Liver (tissue), 9 donors: ENCODE data around the gene NCKAP5L. TPM values are rescaled to one million over a fixed set of nuclear protein-coding genes. Genes with fewer than 3 reads are reported as not detected.

Source experiments
- DNase-seq: peaks from one replicate; pipeline ENCODE4 v3.0.0-alpha.2; 2017; ENCODE audit warnings: low spot score
- H3K27ac ChIP-seq, 2 donors: one replicate each; pipeline ENCODE4 v1.7.0; 2013; ENCODE audit warnings: inconsistent platforms in 2 of 2, low read length in 2 of 2, control low read depth in 1 of 2, low read depth in 1 of 2, mild to moderate bottlenecking in 1 of 2
- H3K27me3 ChIP-seq, 4 donors: one replicate each; pipeline versions ENCODE4 v1.6.1 to v1.7.0; 2013; ENCODE audit warnings: low read length in 3 of 4, inconsistent platforms in 1 of 4, mild to moderate bottlenecking in 1 of 4, moderate library complexity in 1 of 4; ENCODE audit not compliant: control insufficient read depth in 4 of 4, insufficient read depth in 4 of 4
- H3K36me3 ChIP-seq, 4 donors: one replicate each; pipeline versions ENCODE4 v1.6.1 to v1.7.0; 2013; ENCODE audit warnings: low read length in 3 of 4, mild to moderate bottlenecking in 3 of 4, low read depth in 1 of 4, moderate library complexity in 1 of 4; ENCODE audit not compliant: control insufficient read depth in 4 of 4, insufficient read depth in 3 of 4
- H3K4me1 ChIP-seq, 4 donors: one replicate each; pipeline versions ENCODE4 v1.6.1 to v1.7.0; 2013; ENCODE audit warnings: low read length in 3 of 4, mild to moderate bottlenecking in 3 of 4, moderate library complexity in 1 of 4; ENCODE audit not compliant: control insufficient read depth in 4 of 4, insufficient read depth in 4 of 4
- H3K4me3 ChIP-seq, 3 donors: one replicate each; pipeline versions ENCODE4 v1.6.1 to v1.7.0; 2013; ENCODE audit warnings: low read length in 3 of 3, control low read depth in 1 of 3, low read depth in 1 of 3, mild to moderate bottlenecking in 1 of 3
- H3K9ac ChIP-seq, 2 donors: one replicate each; pipeline ENCODE4 v1.7.0; 2013; ENCODE audit warnings: low read length in 2 of 2, mild to moderate bottlenecking in 2 of 2, moderate library complexity in 2 of 2, control low read depth in 1 of 2, low read depth in 1 of 2
- H3K9me3 ChIP-seq, 4 donors: one replicate each; pipeline versions ENCODE4 v1.6.1 to v1.7.0; 2013; ENCODE audit warnings: low read length in 3 of 4; ENCODE audit not compliant: control insufficient read depth in 4 of 4
- ATF3 ChIP-seq: IDR thresholded peaks from 2 replicates; pipeline ENCODE4 v1.6.1; 2016; ENCODE audit warnings: antibody characterized with exemption
- CTCF ChIP-seq: fragments of 150-350 bp; IDR thresholded peaks from 2 replicates; pipeline ENCODE4 v1.5.1; 2017; ENCODE audit warnings: improper control_type of control experiment, low read depth, low read length; ENCODE audit not compliant: missing input control
- EGR1 ChIP-seq, 2 donors: IDR thresholded peaks; 2 replicates each; pipeline ENCODE4 v1.6.1; 2016 to 2018; ENCODE audit warnings: antibody characterized with exemption in 2 of 2, low read depth in 2 of 2
- FOXA1 ChIP-seq: IDR thresholded peaks from 2 replicates; pipeline ENCODE4 v1.6.1; 2016; ENCODE audit warnings: antibody characterized with exemption
- FOXA2 ChIP-seq: IDR thresholded peaks from 2 replicates; pipeline ENCODE4 v1.6.1; 2016; ENCODE audit warnings: antibody characterized with exemption
- GABPA ChIP-seq, 2 donors: IDR thresholded peaks in 1 of 2; conservative IDR thresholded peaks in 1 of 2; 2 replicates each; pipeline ENCODE4 v1.6.1; 2016; ENCODE audit warnings: antibody characterized with exemption in 2 of 2, mild to moderate bottlenecking in 1 of 2, moderate library complexity in 1 of 2
- HNF4A ChIP-seq, 2 donors: conservative IDR thresholded peaks; 2 replicates each; pipeline ENCODE4 v1.6.1; 2016; ENCODE audit warnings: antibody characterized with exemption in 2 of 2, mild to moderate bottlenecking in 2 of 2
- HNF4G ChIP-seq: IDR thresholded peaks from 2 replicates; pipeline ENCODE4 v1.6.1; 2016; ENCODE audit warnings: antibody characterized with exemption
- JUND ChIP-seq, 2 donors: IDR thresholded peaks; 2 replicates each; pipeline ENCODE4 v1.6.1; 2016; ENCODE audit warnings: antibody characterized with exemption in 2 of 2
- MAX ChIP-seq: IDR thresholded peaks from 2 replicates; pipeline ENCODE4 v1.6.1; 2016; ENCODE audit warnings: antibody characterized with exemption
- NR2F2 ChIP-seq: IDR thresholded peaks from 2 replicates; pipeline ENCODE4 v1.6.1; 2016; ENCODE audit warnings: antibody characterized with exemption
- RAD21 ChIP-seq, 2 donors: IDR thresholded peaks; 2 replicates each; pipeline ENCODE4 v1.6.1; 2016; ENCODE audit warnings: antibody characterized with exemption in 2 of 2, mild to moderate bottlenecking in 2 of 2
- REST ChIP-seq: IDR thresholded peaks from 2 replicates; pipeline ENCODE4 v1.6.1; 2016; ENCODE audit warnings: antibody characterized with exemption, mild to moderate bottlenecking
- RXRA ChIP-seq, 2 donors: IDR thresholded peaks; 2 replicates each; pipeline ENCODE4 v1.6.1; 2017 to 2018; ENCODE audit warnings: antibody characterized with exemption in 2 of 2, mild to moderate bottlenecking in 1 of 2
- SP1 ChIP-seq: IDR thresholded peaks from 2 replicates; pipeline ENCODE4 v1.6.1; 2018; ENCODE audit warnings: antibody characterized with exemption, mild to moderate bottlenecking
- TAF1 ChIP-seq: conservative IDR thresholded peaks from 2 replicates; pipeline ENCODE4 v1.6.1; 2016; ENCODE audit warnings: antibody characterized with exemption, mild to moderate bottlenecking
- YY1 ChIP-seq: IDR thresholded peaks from 2 replicates; pipeline ENCODE4 v1.6.1; 2016; ENCODE audit warnings: antibody characterized with exemption, mild to moderate bottlenecking
- ZBTB33 ChIP-seq: IDR thresholded peaks from 2 replicates; pipeline ENCODE4 v1.6.1; 2016; ENCODE audit warnings: antibody characterized with exemption
- WGBS: extraction: QIAGEN DNeasy Blood & Tissue Kit; methylation state at CpG from one replicate; pipeline ENCODE4 v1.1.7; 2013; 5-methylcytosine and 5-hydroxymethylcytosine counted together
- polyA plus RNA-seq, 2 donors: library from polyadenylated mRNA; stranded (reverse) in 1 of 2; unstranded in 1 of 2; fragments of 200-250 nt in 1 of 2; fragments of >200 nt in 1 of 2; fragmentation: Nextera tagmentation in 1 of 2; extraction: Ambion mirVana in 1 of 2; gene quantifications; one replicate each; pipeline versions ENCODE4 v1.2.1 to v1.2.3, GENCODE V29; 2013 to 2015
- total RNA-seq, 2 donors: library from RNA; depleted of rRNA; stranded (reverse); fragments of >200 nt; gene quantifications; one replicate each; pipeline ENCODE4 v1.2.3, GENCODE V29; 2014
- donor health status: healthy.
- donor health status: healthy.
- donor health status: healthy.
- donor health status: healthy.
- donor health status: healthy.

Gene NCKAP5L
- total and polyA plus RNA-seq, 4 donors: 2.9 to 6.8 (median 4.2) TPM

- no peak overlapping the region for H3K9ac ChIP-seq
- H3K27ac ChIP-seq: no peak overlapping the region
- peaks cover 0 to 2% (median under 1%) of the 10 kb centered on the region in 4 donors for H3K4me1 ChIP-seq
- no peaks in the 10 kb centered on the region for H3K27me3 ChIP-seq
- H3K9me3 ChIP-seq: no peaks in the 10 kb centered on the region
- 93% methylated on average over 12 of the region's 12 CpGs for WGBS
- peaks cover 6 to 25% (median 10%) of the 10 kb centered on the region in 4 donors for H3K36me3 ChIP-seq
- no peak overlapping the region for H3K4me3 ChIP-seq
- no peak for TF ChIP-seq FOXA1
- no peak for TF ChIP-seq RXRA (IDR thresholded peaks at IDR 0.05)
- TF ChIP-seq CTCF: no peak
- no peak for DNase-seq
Observed at GRCh38 chr12:49803693-49804450, 24.3 kb downstream of the NCKAP5L start.

- Histone ChIP-seq H3K27me3 (no peaks in the 10 kb centered on the region), H3K9me3 (no peaks in the 10 kb centered on the region), H3K27ac (no peak overlapping the region), H3K36me3 (peaks cover 8 to 40% (median 12%) of the 10 kb centered on the region in 4 donors), H3K4me1 (peaks cover 0 to 2% (median under 1%) of the 10 kb centered on the region in 4 donors), H3K9ac (no peak overlapping the region), H3K4me3 (no peak overlapping the region)
- TF ChIP-seq HNF4A (conservative IDR thresholded peaks at IDR 0.05) (no peak), YY1 (no peak), RAD21 (IDR thresholded peaks at IDR 0.05) (no peak), ZBTB33 (no peak), SP1 (no peak), JUND (IDR thresholded peaks at IDR 0.05) (no peak), HNF4G (no peak), RXRA (IDR thresholded peaks at IDR 0.05) (no peak), FOXA1 (no peak), FOXA2 (no peak), REST (no peak), TAF1 (no peak), EGR1 (IDR thresholded peaks at IDR 0.05; ENCODE audit: low read depth in 2 of 2) (no peak), MAX (no peak), CTCF (no peak), NR2F2 (no peak), ATF3 (no peak), GABPA (IDR thresholded peaks at IDR 0.05 in 1 of 2, conservative IDR thresholded peaks at IDR 0.05 in 1 of 2) (no peak)
- 92% methylated on average over 17 of the region's 17 CpGs for WGBS
- DNase-seq: no peak
Observed at GRCh38 chr12:49801141-49802063, 26.8 kb downstream of the NCKAP5L start.
